Measurements from ENCODE around the gene NEURL1B. TPM values are rescaled to one million over a fixed set of nuclear protein-coding genes. Genes with fewer than 3 reads are reported as not detected.

The NEURL1B gene
- total and polyA plus RNA-seq, 10 of the 15 experiments (the other 5 are each of a cell fraction or from before 2014, with no cell fraction given), result 0.04 to 0.28 (median 0.05) TPM; not detected in 4

DNA sequence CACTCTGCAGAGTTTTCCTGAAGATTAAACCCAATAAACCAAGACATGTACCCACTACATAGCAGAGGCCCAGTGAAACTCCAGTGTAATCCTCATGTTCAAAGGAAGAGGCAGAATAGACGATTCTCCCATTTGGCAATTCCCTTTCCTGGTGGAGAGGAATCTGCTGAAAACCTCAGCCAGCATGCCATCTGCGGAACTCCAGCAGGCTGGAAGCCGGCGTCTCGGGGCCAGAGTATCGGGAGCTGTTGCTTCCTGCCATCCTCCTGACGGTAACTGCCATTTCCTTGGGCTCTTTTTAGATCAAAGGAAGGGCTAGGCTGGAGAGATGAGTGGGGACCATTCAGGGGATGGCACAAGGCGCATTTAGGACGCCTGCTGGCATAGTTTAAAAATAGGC is 20.5 kb downstream of the NEURL1B start:
- Histone ChIP-seq H3K79me2 (ENCODE audit: control insufficient read depth, insufficient read depth, low read length) (no peaks in the 10 kb centered on the region), H3K9me3 (replicated peaks; ENCODE audit: control insufficient read depth, insufficient read depth, low read length) (no peaks in the 10 kb centered on the region; the same call in 2 of the 3 replicates), H3K27me3 (replicated peaks in 1 of 2; ENCODE audit: control insufficient read depth in 2 of 2, insufficient read depth in 2 of 2, low read length in 1 of 2) (peaks cover 0 to 1% of the 10 kb centered on the region in 2 experiments; a peak in 3 of 4 replicates), H3K4me1 (ENCODE audit: control insufficient read depth, insufficient read depth, low read length) (no peaks in the 10 kb centered on the region), H2AFZ (ENCODE audit: control insufficient read depth, low read depth, low read length) (no peak overlapping the region), H3K27ac (ENCODE audit: control insufficient read depth, insufficient read depth) (no peak overlapping the region), H3K4me3 (no peak overlapping the region), H3K9ac (ENCODE audit: control insufficient read depth, insufficient read depth, low read length) (no peak overlapping the region), H3K36me3 (ENCODE audit: control insufficient read depth in 2 of 2, insufficient read depth in 2 of 2, low read length in 1 of 2) (no peaks in the 10 kb centered on the region), H3K4me2 (ENCODE audit: control insufficient read depth, insufficient read depth) (no peak overlapping the region), H4K20me1 (ENCODE audit: control insufficient read depth, insufficient read depth) (no peaks in the 10 kb centered on the region)
- 30% methylated on average over 9 of the region's 9 CpGs for WGBS (ENCODE audit: insufficient coverage, insufficient replicate concordance, low lambda C conversion rate, missing lambda C conversion rate)
- FAIRE-seq (no peak), ATAC-seq (no peak), DNase-seq (ENCODE audit: low read depth, low spot score) (no peak)
- ChIA-PET CTCF (no interaction called here), POLR2A (no interaction called here), SMC1A (ENCODE audit: uncharacterized antibody, unreplicated experiment) (no interaction called here), RAD21 (ENCODE audit: unreplicated experiment) (no interaction called here)
- in situ Hi-C loops (cut with MboI), result no loop called here
- intact Hi-C loops (cut with micrococcal nuclease; ENCODE audit: unreplicated experiment), result no loop called here
- TF ChIP-seq CBX5 (IDR thresholded peaks at IDR 0.05; ENCODE audit: low read depth) (no peak), WRNIP1 (IDR thresholded peaks at IDR 0.05; ENCODE audit: borderline replicate concordance, low read depth, low read length) (no peak), CREM (IDR thresholded peaks at IDR 0.05; ENCODE audit: low read depth) (no peak)
- TF ChIP-seq, protein P1, sequence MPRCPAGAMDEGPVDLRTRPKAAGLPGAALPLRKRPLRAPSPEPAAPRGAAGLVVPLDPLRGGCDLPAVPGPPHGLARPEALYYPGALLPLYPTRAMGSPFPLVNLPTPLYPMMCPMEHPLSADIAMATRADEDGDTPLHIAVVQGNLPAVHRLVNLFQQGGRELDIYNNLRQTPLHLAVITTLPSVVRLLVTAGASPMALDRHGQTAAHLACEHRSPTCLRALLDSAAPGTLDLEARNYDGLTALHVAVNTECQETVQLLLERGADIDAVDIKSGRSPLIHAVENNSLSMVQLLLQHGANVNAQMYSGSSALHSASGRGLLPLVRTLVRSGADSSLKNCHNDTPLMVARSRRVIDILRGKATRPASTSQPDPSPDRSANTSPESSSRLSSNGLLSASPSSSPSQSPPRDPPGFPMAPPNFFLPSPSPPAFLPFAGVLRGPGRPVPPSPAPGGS (IDR thresholded peaks at IDR 0.05; ENCODE audit: borderline replicate concordance, insufficient read depth, low read depth, low read length, poor library complexity, severe bottlenecking), result no peak
- BruUV-seq (replicated peaks), result no TSS peak

DNA sequence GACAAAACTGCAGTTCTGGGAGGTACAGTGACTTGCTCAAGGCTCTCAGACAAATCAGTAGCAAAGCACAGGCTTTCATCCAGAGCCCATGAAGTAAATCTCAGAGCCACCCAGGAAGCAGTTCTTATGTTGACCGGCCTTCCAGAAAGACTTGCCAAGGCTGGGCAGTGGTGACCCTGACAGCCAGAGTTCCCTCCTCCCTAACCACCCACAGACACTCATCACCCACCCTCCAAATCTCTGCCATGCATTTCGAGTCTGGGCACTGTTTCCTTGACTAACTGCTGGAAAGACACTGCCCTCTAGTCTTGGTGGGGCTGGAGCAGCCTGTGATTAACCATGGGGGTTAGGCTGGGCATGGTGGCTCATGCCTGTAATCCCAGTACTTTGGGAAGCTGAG is 21.5 kb downstream of the NEURL1B start:
- H3K4me1 ChIP-seq (ENCODE audit: control insufficient read depth, insufficient read depth, low read length), result no peaks in the 10 kb centered on the region
- H3K4me2 ChIP-seq (ENCODE audit: control insufficient read depth, insufficient read depth), result no peak overlapping the region
- ATAC-seq, result no peak
- FAIRE-seq, result no peak
- H3K27ac ChIP-seq (ENCODE audit: control insufficient read depth, insufficient read depth), result no peak overlapping the region
- BruUV-seq (replicated peaks), result no TSS peak
- no peak overlapping the region for H3K4me3 ChIP-seq
- H2AFZ ChIP-seq (ENCODE audit: control insufficient read depth, low read depth, low read length), result no peak overlapping the region
- WGBS (ENCODE audit: insufficient coverage, insufficient replicate concordance, low lambda C conversion rate, missing lambda C conversion rate), result 32% methylated on average over 2 of the region's 2 CpGs
- ChIA-PET SMC1A (ENCODE audit: uncharacterized antibody, unreplicated experiment) (no interaction called here), POLR2A (no interaction called here), RAD21 (ENCODE audit: unreplicated experiment) (no interaction called here), CTCF (no interaction called here)
- DNase-seq (ENCODE audit: low read depth, low spot score), result no peak
- H3K9ac ChIP-seq (ENCODE audit: control insufficient read depth, insufficient read depth, low read length), result no peak overlapping the region
- no peaks in the 10 kb centered on the region for H4K20me1 ChIP-seq (ENCODE audit: control insufficient read depth, insufficient read depth)
- H3K27me3 ChIP-seq (replicated peaks in 1 of 2; ENCODE audit: control insufficient read depth in 2 of 2, insufficient read depth in 2 of 2, low read length in 1 of 2), result peaks cover 0 to 1% of the 10 kb centered on the region in 2 experiments; a peak in 3 of 4 replicates
- H3K9me3 ChIP-seq (replicated peaks; ENCODE audit: control insufficient read depth, insufficient read depth, low read length), result no peaks in the 10 kb centered on the region
- intact Hi-C loops (cut with micrococcal nuclease; ENCODE audit: unreplicated experiment) (no loop called here), in situ Hi-C loops (cut with MboI) (no loop called here)
- no peaks in the 10 kb centered on the region for H3K36me3 ChIP-seq (ENCODE audit: control insufficient read depth in 2 of 2, insufficient read depth in 2 of 2, low read length in 1 of 2)
- H3K79me2 ChIP-seq (ENCODE audit: control insufficient read depth, insufficient read depth, low read length), result no peaks in the 10 kb centered on the region
- TF ChIP-seq, protein P1 (IDR thresholded peaks at IDR 0.05; ENCODE audit: borderline replicate concordance, insufficient read depth, low read depth, low read length, poor library complexity, severe bottlenecking), result no peak
- TF ChIP-seq NR2F1 (conservative IDR thresholded peaks at IDR 0.05) (no peak), NRF1 (conservative IDR thresholded peaks at IDR 0.05; ENCODE audit: low read depth, low read length) (no peak), IRF4 (IDR thresholded peaks at IDR 0.05; ENCODE audit: low read depth, low read length) (no peak), SIX5 (IDR thresholded peaks at IDR 0.05; ENCODE audit: low read depth, low read length, severe bottlenecking) (no peak), YY1 (IDR thresholded peaks at IDR 0.05; ENCODE audit: low read depth, low read length) (no peak), CTCF (IDR thresholded peaks at IDR 0.05 in 2 of 3, conservative IDR thresholded peaks at IDR 0.05 in 1 of 3; ENCODE audit: control insufficient read depth in 2 of 3, extremely low read depth in 1 of 3, insufficient read depth in 1 of 3, low read depth in 3 of 3, low read length in 3 of 3) (no peak), WRNIP1 (IDR thresholded peaks at IDR 0.05; ENCODE audit: borderline replicate concordance, low read depth, low read length) (no peak), FOXK2 (IDR thresholded peaks at IDR 0.05) (no peak)
